H9 (cell line): ENCODE data around the gene TBC1D22A. TPM values are rescaled to one million over a fixed set of nuclear protein-coding genes. Genes with fewer than 3 reads are reported as not detected.

Experiments used
- DNase-seq: peaks from one replicate; pipeline ENCODE4 v3.0.0-alpha.2; 2017
- H2AFZ ChIP-seq: one replicate; pipeline ENCODE4 v1.6.1; 2013; ENCODE audit warnings: mild to moderate bottlenecking, low read length, control low read depth, moderate library complexity
- H2AK5ac ChIP-seq: 2 replicates; pipeline ENCODE4 v1.6.1; 2013; ENCODE audit warnings: low read length, control low read depth, mixed read lengths; ENCODE audit not compliant: insufficient read length
- H2BK120ac ChIP-seq: one replicate; pipeline ENCODE4 v1.6.1; 2013; ENCODE audit warnings: low read depth, mild to moderate bottlenecking, low read length, control low read depth, inconsistent platforms; ENCODE audit not compliant: poor library complexity, severe bottlenecking
- H2BK12ac ChIP-seq: 2 replicates; pipeline ENCODE4 v1.6.1; 2013; ENCODE audit warnings: low read length, control low read depth, mixed read lengths, low read depth; ENCODE audit not compliant: insufficient read length
- H2BK15ac ChIP-seq: 2 replicates; pipeline ENCODE4 v1.6.1; 2013; ENCODE audit warnings: low read depth, low read length, control low read depth
- H2BK20ac ChIP-seq: one replicate; pipeline ENCODE4 v1.6.1; 2013; ENCODE audit warnings: low read depth, mild to moderate bottlenecking, low read length, control low read depth, inconsistent platforms; ENCODE audit not compliant: poor library complexity, severe bottlenecking
- H2BK5ac ChIP-seq: 2 replicates; pipeline ENCODE4 v1.6.1; 2013; ENCODE audit warnings: low read length, control low read depth, mixed read lengths; ENCODE audit not compliant: insufficient read length
- H3K14ac ChIP-seq: 2 replicates; pipeline ENCODE4 v1.6.1; 2013; ENCODE audit warnings: low read length, control low read depth; ENCODE audit not compliant: insufficient read depth
- H3K18ac ChIP-seq: 2 replicates; pipeline ENCODE4 v1.6.1; 2013; ENCODE audit warnings: low read depth, mild to moderate bottlenecking, mixed read lengths, low read length, control low read depth; ENCODE audit not compliant: insufficient read length
- H3K23ac ChIP-seq: 2 replicates; pipeline ENCODE4 v1.6.1; 2013; ENCODE audit warnings: low read length, control low read depth, mixed read lengths, low read depth; ENCODE audit not compliant: insufficient read length
- H3K23me2 ChIP-seq: 2 replicates; pipeline ENCODE4 v1.6.1; 2013; ENCODE audit warnings: low read depth, mild to moderate bottlenecking, mixed read lengths, low read length, control low read depth; ENCODE audit not compliant: insufficient read length, poor library complexity, severe bottlenecking
- H3K27ac ChIP-seq: 2 replicates; pipeline ENCODE4 v1.5.1; 2013; ENCODE audit warnings: low read length, control low read depth, mixed read lengths, low read depth; ENCODE audit not compliant: insufficient read length
- H3K27me3 ChIP-seq: 2 replicates; pipeline ENCODE4 v1.6.1; 2013; ENCODE audit warnings: low read length, control low read depth, inconsistent platforms; ENCODE audit not compliant: insufficient read depth
- H3K4ac ChIP-seq: 2 replicates; pipeline ENCODE4 v1.6.1; 2013; ENCODE audit warnings: low read depth, mild to moderate bottlenecking, control low read depth, inconsistent platforms, low read length, moderate library complexity
- H3K4me1 ChIP-seq: 2 replicates; pipeline ENCODE4 v1.6.1; 2013; ENCODE audit warnings: low read length, control low read depth, inconsistent platforms; ENCODE audit not compliant: insufficient read depth
- H3K4me2 ChIP-seq: 2 replicates; pipeline ENCODE4 v1.6.1; 2013; ENCODE audit warnings: low read length, control low read depth, mixed read lengths; ENCODE audit not compliant: insufficient read length, insufficient read depth
- H3K56ac ChIP-seq: 2 replicates; pipeline ENCODE4 v1.6.1; 2013; ENCODE audit warnings: low read depth, mild to moderate bottlenecking, mixed read lengths, low read length, control low read depth; ENCODE audit not compliant: insufficient read length
- H3K79me1 ChIP-seq: 2 replicates; pipeline ENCODE4 v1.6.1; 2013; ENCODE audit warnings: low read depth, mild to moderate bottlenecking, moderate library complexity, low read length, control low read depth, inconsistent platforms; ENCODE audit not compliant: insufficient read depth, poor library complexity, severe bottlenecking
- H3K79me2 ChIP-seq: 2 replicates; pipeline ENCODE4 v1.6.1; 2013; ENCODE audit warnings: low read length, control low read depth, inconsistent platforms; ENCODE audit not compliant: insufficient read depth
- H3K9ac ChIP-seq: 2 replicates; pipeline ENCODE4 v1.6.1; 2013; ENCODE audit warnings: low read length, control low read depth, mixed read lengths; ENCODE audit not compliant: insufficient read length; ENCODE audit errors: extremely low read depth
- H3K9me3 ChIP-seq: one replicate; pipeline ENCODE4 v1.6.1; 2013; ENCODE audit warnings: low read depth, low read length, inconsistent platforms; ENCODE audit not compliant: control insufficient read depth
- H3T11ph ChIP-seq: one replicate; pipeline ENCODE4 v1.6.1; 2013; ENCODE audit warnings: mild to moderate bottlenecking, low read length, control low read depth, inconsistent platforms
- H4K20me1 ChIP-seq: one replicate; pipeline ENCODE4 v1.6.1; 2013; ENCODE audit not compliant: control insufficient read depth, insufficient read length, insufficient read depth
- H4K5ac ChIP-seq: 2 replicates; pipeline ENCODE4 v1.6.1; 2013; ENCODE audit warnings: low read depth, mild to moderate bottlenecking, mixed read lengths, low read length, control low read depth; ENCODE audit not compliant: insufficient read length
- H4K8ac ChIP-seq: replicated peaks from 2 replicates; pipeline ENCODE4 v1.6.1; 2013; ENCODE audit warnings: low read length, control low read depth, mixed read lengths, low read depth; ENCODE audit not compliant: insufficient read length
- H4K91ac ChIP-seq: 2 replicates; pipeline ENCODE4 v1.6.1; 2013; ENCODE audit warnings: low read depth, mild to moderate bottlenecking, moderate library complexity, mixed read lengths, low read length, control low read depth; ENCODE audit not compliant: insufficient read length
- H3K27ac Mint-ChIP-seq, 3 experiments: 2 replicates in 2 of 3; 3 replicates in 1 of 3; pipeline ENCODE4 v1.8.0; 2020 to 2021; ENCODE audit warnings: mixed read lengths in 3 of 3, mild to moderate bottlenecking in 1 of 3, moderate library complexity in 1 of 3
- H3K27me3 Mint-ChIP-seq: 2 replicates; pipeline ENCODE4 v1.8.0; 2021; ENCODE audit warnings: low read depth, mild to moderate bottlenecking, moderate library complexity, mixed read lengths
- H3K36me3 Mint-ChIP-seq, 3 experiments: 2 replicates in 2 of 3; 3 replicates in 1 of 3; pipeline ENCODE4 v1.8.0; 2020 to 2021; ENCODE audit warnings: low read depth in 3 of 3, mixed read lengths in 3 of 3; ENCODE audit not compliant: insufficient read depth in 1 of 3
- H3K4me1 Mint-ChIP-seq, 2 experiments: 2 replicates each; pipeline ENCODE4 v1.8.0; 2020; ENCODE audit warnings: mixed read lengths in 2 of 2
- H3K4me3 Mint-ChIP-seq, 2 experiments: 2 replicates in 1 of 2; 3 replicates in 1 of 2; pipeline ENCODE4 v1.8.0; 2020 to 2021; ENCODE audit warnings: mild to moderate bottlenecking in 2 of 2, mixed read lengths in 2 of 2, moderate library complexity in 1 of 2
- H3K9me3 Mint-ChIP-seq, 2 experiments: 2 replicates in 1 of 2; 3 replicates in 1 of 2; pipeline ENCODE4 v1.8.0; 2020; ENCODE audit warnings: mild to moderate bottlenecking in 2 of 2, mixed read lengths in 2 of 2, moderate library complexity in 1 of 2
- CTCF ChIP-seq: fragments of 200-600 bp; sonication (generic); conservative IDR thresholded peaks from 3 replicates; pipeline ENCODE4 v1.8.0; 2021; ENCODE audit warnings: antibody characterized with exemption, mild to moderate bottlenecking
- WGBS: extraction: QIAGEN DNeasy Blood & Tissue Kit; methylation state at CpG from one replicate; pipeline ENCODE4 v1.1.7; 2013; ENCODE audit warnings: missing lambda C conversion rate, low lambda C conversion rate, mixed read lengths; ENCODE audit not compliant: insufficient read length; ENCODE audit errors: extremely low coverage; 5-methylcytosine and 5-hydroxymethylcytosine counted together
- total RNA-seq: library from RNA; stranded (reverse); gene quantifications from 2 replicates; pipeline ENCODE4 v1.2.1, GENCODE V29; 2021

Gene TBC1D22A
- total RNA-seq, 1 experiment from 2014 or later = 20.8 TPM

DNA sequence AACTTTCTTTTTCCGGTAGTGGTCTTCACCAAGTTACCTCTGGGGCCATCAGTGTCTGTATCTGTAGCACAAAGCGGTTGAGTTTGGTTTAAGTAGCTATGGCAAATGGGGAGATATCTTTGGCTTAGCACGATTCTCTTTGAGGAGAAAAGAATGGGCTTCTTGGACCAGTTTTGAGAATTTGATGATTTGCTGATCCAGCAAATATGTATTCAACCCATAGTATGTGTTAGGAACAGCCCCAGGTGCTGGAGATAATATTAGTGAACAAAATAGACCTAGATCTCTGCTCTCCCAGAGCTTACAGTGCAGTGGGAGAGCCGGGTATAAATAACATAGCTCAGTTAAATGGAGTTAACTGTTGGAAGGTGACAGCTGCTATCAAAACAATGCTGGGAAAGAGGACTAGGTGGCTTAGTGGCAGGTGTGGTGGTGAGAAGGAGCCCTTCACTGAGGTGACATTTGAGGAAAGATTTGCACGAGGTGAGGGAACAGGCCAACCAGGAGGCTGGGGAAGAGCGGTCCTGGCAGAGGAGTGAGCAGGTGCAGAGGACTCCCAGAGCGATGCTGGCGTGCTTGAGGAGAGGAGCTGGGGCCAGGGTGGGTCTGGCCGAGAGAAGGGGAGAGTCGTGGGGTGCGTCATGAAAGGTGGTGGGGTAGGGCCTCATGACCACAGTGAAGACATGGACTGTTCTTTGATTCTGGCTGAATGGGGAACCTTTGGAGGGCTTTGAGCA, 5.0 kb downstream of the TBC1D22A start:
- TF ChIP-seq CTCF = no peak
- Histone ChIP-seq H3K27ac (no peak overlapping the region), H3T11ph (no peak overlapping the region), H4K91ac (no peak overlapping the region), H3K79me2 (peaks cover 23% of the 10 kb centered on the region; the same call in 1 of the 2 replicates), H3K4me2 (no peak overlapping the region), H2BK120ac (no peak overlapping the region), H2BK15ac (no peak overlapping the region), H3K4ac (no peak overlapping the region), H3K4me1 (no peaks in the 10 kb centered on the region), H3K18ac (no peak overlapping the region), H3K14ac (no peak overlapping the region), H2AK5ac (no peak overlapping the region), H3K79me1 (peaks cover 3% of the 10 kb centered on the region), H3K27me3 (no peaks in the 10 kb centered on the region), H4K5ac (no peak overlapping the region), H3K9me3 (no peaks in the 10 kb centered on the region), H2BK20ac (no peak overlapping the region), H3K23ac (no peak overlapping the region), H2BK5ac (no peak overlapping the region), H3K9ac (no peak overlapping the region), H3K23me2 (peaks cover 8% of the 10 kb centered on the region), H2AFZ (no peak overlapping the region), H4K20me1 (peaks cover 2% of the 10 kb centered on the region), H4K8ac (no peak overlapping the region), H2BK12ac (no peak overlapping the region), H3K56ac (no peak overlapping the region)
- no CpG with 5 or more reads among the region's 11 CpGs for WGBS
- Mint-ChIP-seq H3K4me3 (no peak overlapping the region; a peak in 1 of 5 replicates), H3K4me1 (peaks cover 5 to 11% of the 10 kb centered on the region in 2 experiments), H3K36me3 (peaks cover 0 to 19% (median 3%) of the 10 kb centered on the region in 3 experiments; a peak in 4 of 7 replicates), H3K9me3 (no peaks in the 10 kb centered on the region), H3K27ac (peak overlapping the region; percentile 16 to 81 (median 17); a peak in 4 of 7 replicates), H3K27me3 (no peaks in the 10 kb centered on the region)
- DNase-seq = no peak
